ENCODE measurements around the gene RABGAP1L. TPM values are rescaled to one million over a fixed set of nuclear protein-coding genes. Genes with fewer than 3 reads are reported as not detected.
"Not testable (repeated sequence)": the region's sequence is repeated elsewhere in the genome, so short reads cannot be mapped to it uniquely, and the experiment has no call there.

RABGAP1L gene
- total RNA-seq, 4 donors from 2014 or later = 170 to 282 (median 182) TPM

- H3K36me3 ChIP-seq = peaks cover 0 to 12% (median 0%) of the 10 kb centered on the region in 3 donors
- H3K4me3 ChIP-seq = no peak overlapping the region
- H3K27ac ChIP-seq = no peak overlapping the region
- no peaks in the 10 kb centered on the region for H3K4me1 ChIP-seq
- H3K27me3 ChIP-seq = no peaks in the 10 kb centered on the region
- no peak for TF ChIP-seq POLR2A (IDR thresholded peaks at IDR 0.05)
- TF ChIP-seq CTCF (IDR thresholded peaks at IDR 0.05) = no peak
- peaks cover 0 to 19% (median 3%) of the 10 kb centered on the region in 4 donors for H3K9me3 ChIP-seq
- no peak for DNase-seq
Measured at GRCh38 chr1:174314433-174314832, 155.1 kb downstream of the RABGAP1L start.

GRCh38 chr1:174315239-174315638 lies 155.9 kb downstream of the RABGAP1L start:
- Histone ChIP-seq H3K4me3 (no peak overlapping the region), H3K36me3 (peaks cover 0 to 15% (median 0%) of the 10 kb centered on the region in 3 donors), H3K4me1 (no peaks in the 10 kb centered on the region), H3K27me3 (no peaks in the 10 kb centered on the region), H3K9me3 (peaks cover 0 to 19% (median 3%) of the 10 kb centered on the region in 4 donors), H3K27ac (no peak overlapping the region)
- no peak for DNase-seq
- no peak for TF ChIP-seq CTCF (IDR thresholded peaks at IDR 0.05)
- no peak for TF ChIP-seq POLR2A (IDR thresholded peaks at IDR 0.05)

GRCh38 chr1:174320897-174321296 lies 161.6 kb downstream of the RABGAP1L start:
- H3K36me3 ChIP-seq = peaks cover 0 to 23% (median 0%) of the 10 kb centered on the region in 3 donors
- H3K27ac ChIP-seq, DNase-seq, H3K4me1 ChIP-seq, H3K9me3 ChIP-seq, H3K27me3 ChIP-seq, H3K4me3 ChIP-seq: not testable (repeated sequence)

- TF ChIP-seq CTCF (IDR thresholded peaks at IDR 0.05) = no peak
- no peak for TF ChIP-seq POLR2A (IDR thresholded peaks at IDR 0.05)
- Histone ChIP-seq H3K9me3 (peaks cover 0 to 13% (median 2%) of the 10 kb centered on the region in 4 donors), H3K27ac (no peak overlapping the region), H3K36me3 (peaks cover 0 to 15% (median 0%) of the 10 kb centered on the region in 3 donors), H3K27me3 (no peaks in the 10 kb centered on the region), H3K4me3 (no peak overlapping the region), H3K4me1 (no peaks in the 10 kb centered on the region)
- DNase-seq = no peak
Measured at GRCh38 chr1:174322202-174322862, 163.0 kb downstream of the RABGAP1L start.

GRCh38 chr1:174324493-174324892 lies 165.2 kb downstream of the RABGAP1L start:
- TF ChIP-seq POLR2A (IDR thresholded peaks at IDR 0.05) (no peak), CTCF (IDR thresholded peaks at IDR 0.05) (no peak)
- DNase-seq = no peak
- peaks cover 0 to 13% (median 2%) of the 10 kb centered on the region in 4 donors for H3K9me3 ChIP-seq

GRCh38 chr1:174324939-174325338 lies 165.6 kb downstream of the RABGAP1L start:
- H3K36me3 ChIP-seq = peaks cover 0 to 13% (median 0%) of the 10 kb centered on the region in 3 donors
- no peak for TF ChIP-seq CTCF (IDR thresholded peaks at IDR 0.05)
- TF ChIP-seq POLR2A (IDR thresholded peaks at IDR 0.05) = no peak

More at GRCh38 chr1:174324493-174324892, 165.2 kb downstream of the RABGAP1L start:
- Histone ChIP-seq H3K27me3 (no peaks in the 10 kb centered on the region), H3K36me3 (peaks cover 0 to 13% (median 0%) of the 10 kb centered on the region in 3 donors), H3K4me1 (no peaks in the 10 kb centered on the region), H3K4me3 (no peak overlapping the region), H3K27ac (no peak overlapping the region)

More at GRCh38 chr1:174324939-174325338, 165.6 kb downstream of the RABGAP1L start:
- Histone ChIP-seq H3K4me3 (no peak overlapping the region), H3K27ac (no peak overlapping the region), H3K9me3 (peaks cover 0 to 13% (median 2%) of the 10 kb centered on the region in 4 donors), H3K27me3 (no peaks in the 10 kb centered on the region), H3K4me1 (no peaks in the 10 kb centered on the region)
- DNase-seq = no peak

All from Peyer's patch (tissue), 4 donors.